HG03378 (cell line): Measurements from ENCODE around the gene CD19.
"Not testable (repeated sequence)": the region's sequence is repeated elsewhere in the genome, so short reads cannot be mapped to it uniquely, and the experiment has no call there.

Source experiments
- ATAC-seq: cut with Tn5 transposase; IDR thresholded peaks from one replicate; pipeline ENCODE4 v1.9.1; 2021; ENCODE audit warnings: mild to moderate bottlenecking, moderate library complexity; ENCODE audit not compliant: unreplicated experiment

Gene CD19

DNA sequence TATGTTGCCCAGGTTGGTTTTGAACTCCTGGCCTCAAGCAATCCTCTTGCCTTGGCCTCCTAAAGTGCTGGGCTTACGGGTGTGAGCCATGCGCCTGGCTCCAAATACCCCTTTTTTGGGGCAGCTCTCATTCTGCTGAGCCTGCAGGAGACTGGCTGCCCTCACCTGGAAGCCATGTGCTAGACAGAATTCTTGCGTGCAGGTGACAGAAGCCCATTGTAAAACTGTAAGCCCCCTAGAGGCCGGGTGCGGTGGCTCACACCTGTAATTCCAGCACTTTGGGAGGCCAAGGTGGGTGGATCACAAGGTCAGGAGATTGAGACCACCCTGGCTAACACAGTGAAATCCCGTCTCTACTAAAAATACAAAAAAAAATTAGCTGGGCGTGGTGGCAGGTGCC is 48.6 kb downstream of the CD19 start:
- not testable (repeated sequence) for ATAC-seq

GRCh38 chr16:28980929-28981328 is 49.2 kb downstream of the CD19 start:
- no peak for ATAC-seq

- ATAC-seq, result no peak
Observed at GRCh38 chr16:28981517-28981916, 49.7 kb downstream of the CD19 start.

DNA sequence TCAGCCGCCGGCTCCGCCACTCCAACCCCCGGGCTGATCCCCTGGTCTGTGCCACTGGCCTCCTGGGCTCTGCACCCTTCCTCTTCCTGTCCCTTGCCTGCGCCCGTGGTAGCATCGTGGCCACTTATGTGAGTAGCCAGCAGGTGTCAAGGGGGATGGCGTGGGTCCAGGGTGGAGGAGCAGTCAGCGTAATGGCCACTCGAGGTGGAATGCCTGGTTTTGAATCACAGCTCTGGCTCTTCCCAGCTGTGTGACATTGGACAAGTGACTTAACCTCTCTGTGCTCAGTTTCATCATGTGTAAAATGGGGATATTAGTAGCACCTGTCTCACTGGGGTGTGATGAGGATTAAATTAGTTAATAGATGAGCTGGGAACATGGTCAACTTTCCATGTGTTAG is 50.6 kb downstream of the CD19 start:
- no peak for ATAC-seq

- no peak for ATAC-seq
Observed at GRCh38 chr16:28982949-28983348, 51.2 kb downstream of the CD19 start.

- no peak for ATAC-seq
Observed at GRCh38 chr16:28983644-28984043, 51.9 kb downstream of the CD19 start.

- no peak for ATAC-seq
Observed at GRCh38 chr16:28984091-28984490, 52.3 kb downstream of the CD19 start.

DNA sequence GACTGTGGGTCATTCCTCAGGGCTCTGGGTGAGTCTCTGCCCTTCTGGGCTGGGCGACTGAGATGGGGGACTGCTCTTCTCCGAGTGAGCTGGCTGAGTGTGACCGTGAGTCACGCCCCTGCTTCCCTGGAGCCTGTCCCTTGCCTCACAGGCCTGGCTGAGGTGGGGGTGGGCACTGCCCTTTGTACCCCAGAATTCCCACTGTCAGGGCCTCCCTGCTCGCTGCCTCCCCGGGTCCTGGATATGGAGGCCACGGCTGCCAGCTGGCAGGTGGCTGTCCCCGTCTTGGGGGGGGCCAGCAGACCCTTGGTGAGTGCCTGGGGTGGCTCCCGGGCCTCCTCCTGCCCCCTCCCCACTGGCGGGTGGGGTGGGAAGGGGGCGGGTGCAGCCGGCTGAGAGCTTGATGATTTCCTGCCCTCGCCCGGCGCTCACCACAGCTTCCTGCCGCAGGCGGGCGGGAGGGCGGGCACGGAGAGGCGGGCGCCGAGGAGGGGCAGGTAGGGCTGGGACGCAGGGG is 52.9 kb downstream of the CD19 start, which contains the start of gene LAT:
Gene LAT (plus strand): TSS at position 434 of the 517 bp plus-strand sequence. CDS start 366 bp downstream, outside the sequence.
- ATAC-seq, result no peak

GRCh38 chr16:28985211-28986041 is 53.7 kb downstream of the CD19 start:
- no peak for ATAC-seq

DNA sequence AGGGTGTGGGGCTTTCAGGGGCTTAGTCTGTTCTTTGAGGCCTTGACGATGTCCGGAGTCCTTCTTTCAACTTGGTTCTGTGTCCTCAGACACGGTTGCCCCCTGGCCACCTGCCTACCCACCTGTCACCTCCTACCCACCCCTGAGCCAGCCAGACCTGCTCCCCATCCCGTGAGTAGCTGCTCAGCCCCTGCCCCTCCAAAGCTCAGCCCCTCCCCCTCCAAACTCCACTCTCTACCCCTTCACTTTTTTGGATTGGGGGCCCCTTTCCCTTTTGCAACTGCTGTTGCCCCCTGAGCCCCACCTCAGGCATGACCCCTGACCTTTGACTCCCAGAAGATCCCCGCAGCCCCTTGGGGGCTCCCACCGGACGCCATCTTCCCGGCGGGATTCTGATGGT is 54.3 kb downstream of the CD19 start:
- ATAC-seq, result no peak

DNA sequence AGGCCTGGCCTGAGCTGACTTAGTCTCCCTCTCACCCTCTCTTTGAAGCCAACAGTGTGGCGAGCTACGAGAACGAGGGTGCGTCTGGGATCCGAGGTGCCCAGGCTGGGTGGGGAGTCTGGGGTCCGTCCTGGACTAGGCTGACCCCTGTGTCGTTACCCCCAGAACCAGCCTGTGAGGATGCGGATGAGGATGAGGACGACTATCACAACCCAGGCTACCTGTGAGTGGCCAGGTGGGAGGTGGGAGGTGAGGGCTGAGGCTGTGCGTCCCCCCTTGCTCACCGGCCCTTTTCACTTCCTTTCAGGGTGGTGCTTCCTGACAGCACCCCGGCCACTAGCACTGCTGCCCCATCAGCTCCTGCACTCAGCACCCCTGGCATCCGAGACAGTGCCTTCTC is 54.7 kb downstream of the CD19 start:
- no peak for ATAC-seq

GRCh38 chr16:28987170-28987853 is 55.5 kb downstream of the CD19 start:
- no peak for ATAC-seq
